GM19099 (cell line): ENCODE results near the gene TEX22.

Experiments used
- POLR2A ChIP-seq: IDR thresholded peaks from 3 replicates; pipeline ENCODE4 v1.6.1; 2011; ENCODE audit warnings: low read depth; ENCODE audit not compliant: insufficient read length; ENCODE audit errors: extremely low read depth

Gene TEX22

GRCh38 chr14:105416671-105417070 is 18.3 kb downstream of the TEX22 start:
- TF ChIP-seq POLR2A, result no peak

- TF ChIP-seq POLR2A, result no peak
These were observed 19.4 kb downstream of the TEX22 start for GRCh38 chr14:105417690-105418121.

GRCh38 chr14:105418269-105419194 is 20.2 kb downstream of the TEX22 start:
- no peak for TF ChIP-seq POLR2A

GRCh38 chr14:105419195-105420091 is 21.1 kb downstream of the TEX22 start, which contains the start of gene MTA1:
TSS of gene MTA1 (plus strand) at chr14:105419827. CDS start at chr14:105420036, 209 bp downstream.
- TF ChIP-seq POLR2A, result peak; percentile 43

- no peak for TF ChIP-seq POLR2A
These were observed 22.0 kb downstream of the TEX22 start for GRCh38 chr14:105420101-105420973.

GRCh38 chr14:105420974-105421674 is 22.8 kb downstream of the TEX22 start:
- no peak for TF ChIP-seq POLR2A

GRCh38 chr14:105421723-105422615 is 23.6 kb downstream of the TEX22 start:
- no peak for TF ChIP-seq POLR2A

GRCh38 chr14:105422695-105423487 is 24.6 kb downstream of the TEX22 start:
- no peak for TF ChIP-seq POLR2A

- TF ChIP-seq POLR2A, result no peak
These were observed 25.3 kb downstream of the TEX22 start for GRCh38 chr14:105423488-105424195.

GRCh38 chr14:105424861-105425260 is 26.5 kb downstream of the TEX22 start:
- no peak for TF ChIP-seq POLR2A

GRCh38 chr14:105425823-105426247 is 27.5 kb downstream of the TEX22 start:
- no peak for TF ChIP-seq POLR2A
